NCI-H1092 treated with DMSO at 0.1 percent for 48 hours (cell line): Measurements from ENCODE around the gene KIRREL3.

Experiments used
- DNase-seq: peaks from one replicate; lab custom pipeline; 2025; lab: John Stamatoyannopoulos, UW

The KIRREL3 gene

GRCh38 chr11:126830216-126830806 is 170.3 kb downstream of the KIRREL3 start:
- peak; percentile 98 for DNase-seq

GRCh38 chr11:126829716-126830115 is 170.9 kb downstream of the KIRREL3 start:
- no peak for DNase-seq

- peak; percentile 28 for DNase-seq
Measured at GRCh38 chr11:126824035-126824607, 176.4 kb downstream of the KIRREL3 start.

- no peak for DNase-seq
Measured at GRCh38 chr11:126823274-126823673, 177.3 kb downstream of the KIRREL3 start.

- DNase-seq: no peak
Measured at GRCh38 chr11:126821827-126822226, 178.7 kb downstream of the KIRREL3 start.

- no peak for DNase-seq
Measured at GRCh38 chr11:126819194-126819593, 181.4 kb downstream of the KIRREL3 start.

- no peak for DNase-seq
Measured at GRCh38 chr11:126817523-126818450, 182.8 kb downstream of the KIRREL3 start.

- no peak for DNase-seq
Measured at GRCh38 chr11:126817096-126817495, 183.5 kb downstream of the KIRREL3 start.

- peak; percentile 40 for DNase-seq
Measured at GRCh38 chr11:126816645-126817044, 183.9 kb downstream of the KIRREL3 start.

GRCh38 chr11:126815111-126815510 is 185.5 kb downstream of the KIRREL3 start:
- DNase-seq: no peak

- peak; percentile 33 for DNase-seq
Measured at GRCh38 chr11:126810776-126811175, 189.8 kb downstream of the KIRREL3 start.

- DNase-seq: no peak
Measured at GRCh38 chr11:126809514-126810289, 190.9 kb downstream of the KIRREL3 start.

GRCh38 chr11:126808836-126809235 is 191.7 kb downstream of the KIRREL3 start:
- no peak for DNase-seq

- DNase-seq: no peak
Measured at GRCh38 chr11:126808296-126808695, 192.3 kb downstream of the KIRREL3 start.

- DNase-seq: no peak
Measured at GRCh38 chr11:126805870-126806269, 194.7 kb downstream of the KIRREL3 start.

- no peak for DNase-seq
Measured at GRCh38 chr11:126804363-126804762, 196.2 kb downstream of the KIRREL3 start.

GRCh38 chr11:126800009-126800408 is 200.6 kb downstream of the KIRREL3 start:
- DNase-seq: no peak

- DNase-seq: no peak
Measured at GRCh38 chr11:126797457-126798169, 203.0 kb downstream of the KIRREL3 start.

GRCh38 chr11:126793596-126793995 is 207.0 kb downstream of the KIRREL3 start:
- no peak for DNase-seq

GRCh38 chr11:126791991-126792390 is 208.6 kb downstream of the KIRREL3 start:
- DNase-seq: no peak

- DNase-seq: no peak
Measured at GRCh38 chr11:126791446-126791845, 209.1 kb downstream of the KIRREL3 start.
